GM18507 (cell line): Measurements from ENCODE around the gene TTC28.
A peak's percentile ranks its signal among the peaks of the same experiment; 100 is the strongest.

Source experiments
- DNase-seq: peaks from one replicate; pipeline ENCODE4 v3.0.0; 2011; ENCODE audit warnings: low read depth; ENCODE audit not compliant: insufficient read length; ENCODE audit errors: extremely low spot score
- FAIRE-seq: peaks from 2 replicates; lab custom pipeline; 2011; peaks lifted over from hg19 to GRCh38; lab: Jason Lieb, UNC

The TTC28 gene

DNA sequence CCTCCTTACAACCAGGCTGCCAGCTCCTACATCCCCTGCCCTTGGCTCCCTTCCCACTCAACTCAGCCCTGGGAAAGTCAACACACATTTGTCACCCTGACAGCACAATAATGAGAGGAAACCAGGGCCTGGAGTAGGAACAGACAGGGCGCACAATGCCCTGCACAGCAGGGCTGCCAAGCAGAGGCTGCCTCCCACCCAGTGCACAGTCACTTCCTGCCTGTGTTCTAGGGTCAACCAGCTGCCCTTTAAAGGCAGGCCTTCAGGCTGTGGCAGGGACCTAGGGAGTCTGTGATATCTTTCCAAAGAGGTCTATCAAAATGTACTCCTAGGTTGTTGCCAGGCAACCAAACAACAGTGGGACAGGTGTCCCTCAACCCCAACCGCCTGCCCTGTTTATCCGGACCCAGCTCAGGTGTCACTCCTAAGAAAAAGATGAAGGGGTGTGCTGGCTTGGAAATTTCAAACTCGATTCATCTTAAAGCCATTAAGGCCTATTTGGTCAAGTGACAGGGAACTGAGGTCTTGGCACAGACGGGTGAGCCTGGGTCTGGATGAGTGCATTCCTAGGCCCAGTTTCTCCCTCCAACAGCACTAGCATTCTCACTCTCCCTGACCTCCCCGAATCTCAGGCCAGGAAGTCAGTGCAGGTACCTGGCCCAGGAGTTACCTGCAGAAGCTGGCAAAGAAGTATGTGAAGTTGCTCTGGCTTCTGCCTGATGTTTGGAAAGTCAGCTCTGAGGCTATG is 650.3 kb downstream of the TTC28 start:
- DNase-seq (no peak), FAIRE-seq (no peak)

DNA sequence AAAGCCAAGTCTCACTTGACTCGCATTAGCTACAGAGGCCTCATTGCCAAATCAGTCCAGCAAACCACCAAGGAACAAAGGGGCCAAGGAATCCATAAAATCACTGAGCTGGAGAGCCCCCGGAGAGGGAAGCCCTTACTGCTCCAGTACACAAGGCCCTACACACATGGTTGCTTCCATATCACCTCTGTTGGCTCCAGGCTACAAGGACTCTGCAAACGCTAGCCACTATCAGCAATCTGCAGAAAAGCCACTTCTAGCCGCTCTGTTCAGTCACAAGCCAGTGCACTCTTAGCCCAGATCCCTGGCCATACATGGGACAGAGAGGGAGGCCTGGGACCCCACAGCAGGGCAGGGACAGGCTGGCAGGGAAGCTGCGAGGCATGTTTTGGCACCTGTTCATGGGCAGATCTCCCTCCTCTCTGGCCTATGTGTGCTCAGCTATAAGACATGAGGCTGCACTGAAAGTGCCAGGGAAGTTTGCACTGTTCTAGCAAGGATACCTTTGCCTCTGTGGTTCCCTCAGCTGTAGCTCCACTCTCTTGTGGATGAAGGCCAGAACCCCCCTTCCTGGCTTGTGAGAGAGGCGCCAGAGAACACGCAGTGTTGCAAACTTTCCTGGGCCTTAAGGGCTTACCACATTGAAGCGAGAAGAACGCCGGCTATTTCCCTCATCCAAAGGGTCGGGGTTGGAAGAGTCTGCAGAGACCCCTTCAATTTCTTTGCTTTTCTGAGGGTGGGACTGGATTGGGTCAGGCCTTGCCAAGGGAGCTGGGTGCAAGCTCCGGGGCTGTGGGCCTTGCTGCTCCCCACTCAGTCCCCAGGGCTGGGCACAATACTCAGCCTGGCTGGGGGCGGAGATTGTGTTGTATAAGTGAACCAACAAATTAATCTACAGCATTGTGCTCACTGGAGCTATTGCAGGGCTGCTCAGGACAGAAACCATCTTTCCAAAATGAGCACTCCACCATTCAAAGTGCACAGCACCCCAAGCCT is 651.9 kb downstream of the TTC28 start:
- FAIRE-seq (no peak), DNase-seq (no peak)

DNA sequence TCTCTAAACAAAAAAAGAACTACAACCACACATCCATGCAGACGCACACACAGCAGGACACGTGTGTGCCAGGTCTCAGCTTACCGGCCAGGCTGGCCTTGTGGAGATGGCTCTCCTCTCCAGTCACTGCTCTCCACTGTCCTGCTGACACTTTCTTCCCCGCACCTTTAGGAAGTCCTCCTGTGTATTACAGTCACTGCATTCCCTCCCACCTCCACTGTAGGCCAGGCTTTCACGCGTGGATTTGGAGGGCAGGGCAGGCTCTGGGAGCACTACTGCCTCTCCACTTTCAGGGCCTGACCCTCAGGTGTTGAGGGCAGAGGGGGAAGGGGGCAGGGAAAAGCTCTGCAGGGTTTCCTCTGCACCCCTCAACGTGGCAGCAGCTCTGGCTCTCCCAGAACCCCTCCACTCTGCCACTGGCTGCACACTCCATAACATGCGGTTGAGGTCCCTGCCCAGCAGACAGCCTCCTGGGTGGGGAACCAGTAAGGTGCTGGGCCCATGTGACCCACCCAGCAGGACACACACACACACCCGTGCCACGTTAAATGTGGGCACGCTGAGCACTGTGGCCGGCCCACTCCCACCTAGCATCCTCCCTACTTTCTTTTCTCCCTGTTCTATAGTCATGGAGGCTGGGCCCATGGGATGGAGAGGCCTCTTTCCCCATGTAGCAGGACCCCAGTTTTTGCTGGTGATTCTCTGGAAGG is 653.6 kb downstream of the TTC28 start:
- FAIRE-seq, result no peak
- DNase-seq, result no peak

DNA sequence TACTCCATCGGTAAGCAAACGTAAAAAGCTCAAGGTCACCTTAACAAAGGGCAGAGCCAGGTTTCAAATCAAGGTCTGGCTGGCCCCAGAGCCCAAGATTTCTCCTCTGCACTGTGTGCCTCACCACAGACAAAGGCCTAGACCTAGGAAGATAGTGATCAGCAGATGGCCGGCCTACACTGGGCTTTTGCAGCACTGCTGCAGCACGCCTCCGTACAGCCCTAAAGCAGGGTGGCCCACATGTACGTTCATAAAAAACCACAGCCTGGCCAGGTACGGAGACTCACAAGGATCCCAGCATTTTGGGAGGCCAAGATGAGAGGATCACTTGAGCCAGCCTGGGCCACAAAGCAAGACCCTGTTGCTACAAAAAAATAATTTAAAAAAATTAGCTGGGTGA is 654.3 kb downstream of the TTC28 start:
- FAIRE-seq (no peak), DNase-seq (no peak)

DNA sequence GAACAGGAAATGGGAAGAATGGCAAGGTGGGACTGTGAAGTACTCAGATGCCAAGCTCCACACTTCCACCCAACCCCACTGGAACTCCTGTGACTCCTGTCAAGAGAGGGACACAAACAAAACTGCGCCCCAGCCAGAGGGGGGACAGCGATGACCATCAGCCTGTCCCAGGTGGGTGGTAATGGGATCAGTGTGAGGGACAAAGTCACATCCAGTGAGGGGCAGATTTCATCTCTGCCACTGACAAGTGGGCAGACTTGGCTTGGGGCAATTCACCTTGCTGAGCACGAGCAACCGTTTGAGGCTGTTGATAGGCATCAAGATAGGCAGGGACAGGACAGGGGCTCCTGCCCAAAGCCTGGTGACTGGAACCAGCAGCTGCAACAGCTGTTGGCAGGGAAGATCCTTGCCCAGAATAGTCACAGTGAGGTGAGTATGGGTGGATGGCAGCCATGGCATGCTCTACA is 655.2 kb downstream of the TTC28 start:
- FAIRE-seq (no peak), DNase-seq (no peak)

DNA sequence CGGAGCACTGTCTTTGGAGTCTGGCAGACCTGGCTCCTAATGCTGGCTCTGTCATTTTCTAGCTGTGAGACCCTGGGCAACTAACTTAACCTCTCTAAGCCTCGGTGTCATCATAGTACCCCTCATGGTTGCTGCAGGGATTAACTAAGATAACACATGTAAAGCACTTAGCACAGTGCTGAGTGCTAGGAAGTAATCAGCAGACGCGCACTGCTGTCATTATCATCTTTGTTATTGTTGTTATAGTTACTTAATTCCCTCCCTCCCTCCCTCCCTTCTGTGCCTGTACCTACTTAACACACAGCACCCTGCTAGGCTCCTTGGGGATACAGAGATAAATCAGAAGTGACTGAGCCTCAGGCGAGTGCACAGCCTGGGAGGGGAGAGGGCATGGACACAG is 655.9 kb downstream of the TTC28 start:
- DNase-seq (no peak), FAIRE-seq (no peak)

DNA sequence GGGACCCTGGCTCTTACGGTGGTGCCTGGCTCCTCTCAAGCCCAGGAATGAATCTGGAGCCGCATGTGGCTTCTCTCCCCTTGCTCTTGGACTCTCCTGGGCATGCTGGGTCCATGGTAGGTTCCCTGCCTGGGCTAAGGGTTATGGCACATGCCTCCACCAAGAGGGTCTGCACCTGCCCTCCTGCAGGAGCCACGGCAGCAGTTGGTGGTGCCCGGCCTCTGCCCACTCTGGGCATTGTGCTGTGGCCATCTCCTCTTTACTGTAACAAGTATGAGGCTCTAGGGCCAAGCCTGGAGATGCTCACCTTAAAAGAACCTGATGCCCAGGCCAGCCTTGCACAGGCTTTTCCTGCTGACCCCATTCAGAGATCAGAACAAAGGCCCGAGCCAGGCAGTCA is 656.6 kb downstream of the TTC28 start:
- FAIRE-seq, result no peak
- DNase-seq, result no peak

DNA sequence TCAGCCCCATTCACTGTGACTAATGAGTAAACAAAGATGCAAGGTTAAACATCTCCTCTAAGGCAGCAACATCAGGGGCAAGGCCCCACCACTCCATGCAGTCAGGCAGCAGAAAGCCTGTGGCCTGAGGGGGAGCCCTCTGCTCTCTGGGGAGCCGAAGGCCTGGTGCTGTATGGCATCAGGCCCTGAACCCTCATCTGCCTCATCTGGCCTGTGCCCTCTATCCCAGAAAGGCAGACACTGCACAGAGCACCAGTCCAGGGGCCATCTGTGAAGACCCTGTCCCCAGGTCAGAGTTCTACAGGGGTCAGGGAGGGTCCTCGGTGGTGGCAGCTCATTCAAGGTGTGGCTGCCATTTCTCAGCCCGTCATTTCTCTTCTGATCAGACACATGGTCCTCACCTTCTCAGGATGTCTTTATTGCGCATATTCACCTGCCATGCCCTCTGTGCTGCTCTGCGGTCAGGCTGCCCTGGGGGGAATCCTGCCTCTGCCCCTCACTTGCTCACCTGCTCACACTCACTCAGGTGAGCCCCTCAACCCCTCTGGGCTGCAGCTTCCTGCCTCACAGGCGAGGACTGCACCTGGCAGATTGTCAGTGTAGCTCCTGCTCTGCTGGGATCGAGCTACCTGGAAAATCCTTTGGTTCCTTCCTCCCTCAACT is 657.5 kb downstream of the TTC28 start:
- FAIRE-seq, result no peak
- no peak for DNase-seq

DNA sequence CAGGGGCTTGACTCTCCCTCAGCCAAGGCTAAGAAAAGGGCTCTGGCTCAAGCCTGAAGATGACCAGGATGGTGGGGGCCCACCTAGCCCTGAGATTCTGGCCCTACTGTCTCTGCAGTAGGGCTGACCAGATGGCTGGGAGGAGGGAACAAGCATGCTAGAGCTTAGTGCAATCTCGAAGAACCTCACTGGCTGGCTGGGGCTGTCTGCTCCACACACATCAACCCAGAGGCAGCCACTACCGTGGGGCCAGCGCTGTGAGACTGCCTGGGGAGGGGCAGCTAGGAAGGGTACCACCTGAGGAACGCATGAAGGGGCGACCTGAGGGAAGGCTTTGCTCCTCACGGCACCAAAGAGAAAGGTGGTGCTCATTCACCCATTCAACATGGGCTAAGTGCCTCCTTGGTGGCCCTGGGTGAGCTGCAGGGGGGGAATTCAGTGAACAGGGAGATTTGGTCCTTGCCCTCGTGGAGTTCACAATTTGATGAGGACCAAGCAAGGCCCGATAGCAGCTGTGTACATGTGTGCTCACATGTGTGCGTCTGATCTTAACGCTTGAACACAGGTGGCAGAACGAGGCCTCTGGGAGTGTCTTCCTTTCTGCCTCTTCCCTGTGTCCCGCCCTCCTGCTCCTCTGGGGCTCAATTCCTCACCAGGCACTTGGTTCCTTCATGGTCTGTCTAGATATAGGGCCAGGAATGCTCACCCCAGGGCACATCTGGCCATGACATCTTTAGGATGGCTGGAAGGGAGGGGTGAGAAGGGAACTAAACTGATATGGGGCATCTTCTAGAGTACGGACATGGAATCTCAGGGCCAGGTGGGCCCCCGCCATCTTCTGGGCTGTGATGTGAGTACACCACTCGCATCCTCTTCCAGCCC is 658.3 kb downstream of the TTC28 start:
- FAIRE-seq (no peak), DNase-seq (no peak)

DNA sequence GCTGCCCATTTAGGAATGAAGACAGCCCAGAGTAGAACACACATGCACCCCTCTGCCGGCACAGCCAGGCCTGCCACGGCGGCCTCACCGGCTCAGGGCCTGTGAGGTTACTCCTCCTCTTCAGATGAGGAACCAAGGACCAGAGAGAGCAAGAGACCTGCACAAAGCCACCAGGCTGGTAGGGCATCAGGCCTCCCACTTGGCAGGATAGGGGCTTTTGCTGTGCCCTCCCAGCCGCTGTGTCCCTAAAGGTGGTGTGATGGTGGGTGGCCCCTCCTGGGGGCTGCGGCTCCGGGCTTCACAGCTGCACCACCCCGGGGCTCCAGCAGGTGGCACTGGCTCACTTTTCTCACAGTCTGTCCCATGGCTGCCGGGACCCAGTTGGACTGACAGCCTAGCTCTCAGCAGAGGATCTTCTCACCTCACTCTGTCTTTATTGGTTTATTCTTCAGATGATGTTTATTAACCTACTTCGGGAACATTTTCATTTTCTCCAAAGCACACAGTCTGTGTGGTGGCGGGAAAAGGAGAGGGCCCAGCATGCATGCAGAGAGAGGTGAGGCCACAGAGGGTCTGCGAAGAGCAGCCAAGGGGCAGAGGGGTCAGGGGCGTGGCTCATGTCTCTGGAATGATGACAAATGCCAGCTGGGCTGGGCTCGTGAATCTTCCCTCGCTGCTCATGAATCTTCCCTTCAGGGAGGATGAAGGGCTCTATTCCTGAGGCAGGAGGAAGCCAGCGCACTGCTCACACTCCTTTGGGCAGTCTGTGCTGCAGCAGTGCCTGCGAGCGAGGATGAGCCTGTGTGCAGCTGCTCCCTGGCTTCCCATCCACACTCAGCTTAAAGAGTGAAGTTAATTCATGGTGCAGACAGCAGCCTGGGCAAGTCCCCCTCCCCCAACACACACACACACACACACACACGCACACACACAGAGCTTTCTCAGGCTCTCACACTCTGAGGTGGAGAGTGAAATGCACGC is 659.5 kb downstream of the TTC28 start:
- FAIRE-seq (peak; percentile 82), DNase-seq (peak; percentile 49)

DNA sequence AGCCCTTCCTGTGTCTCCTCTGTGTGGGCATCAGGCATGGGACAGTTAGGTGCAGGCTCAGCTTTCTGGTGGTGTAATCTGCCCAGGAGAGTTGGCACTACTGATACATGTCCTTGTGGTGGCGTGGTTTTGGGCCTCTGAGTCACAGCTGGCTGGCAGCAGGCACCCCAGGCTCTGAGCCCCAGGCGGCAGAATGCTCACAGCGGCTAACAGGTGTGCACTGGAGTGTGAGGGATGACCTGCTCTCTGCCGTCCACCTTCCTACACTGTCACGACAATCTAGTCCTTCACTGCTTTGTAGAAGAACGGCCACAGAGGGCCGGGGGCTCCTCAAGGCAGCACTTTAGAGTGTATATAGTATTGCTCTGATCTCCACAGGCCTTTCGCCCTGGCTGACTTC is 660.3 kb downstream of the TTC28 start:
- FAIRE-seq, result no peak

DNA sequence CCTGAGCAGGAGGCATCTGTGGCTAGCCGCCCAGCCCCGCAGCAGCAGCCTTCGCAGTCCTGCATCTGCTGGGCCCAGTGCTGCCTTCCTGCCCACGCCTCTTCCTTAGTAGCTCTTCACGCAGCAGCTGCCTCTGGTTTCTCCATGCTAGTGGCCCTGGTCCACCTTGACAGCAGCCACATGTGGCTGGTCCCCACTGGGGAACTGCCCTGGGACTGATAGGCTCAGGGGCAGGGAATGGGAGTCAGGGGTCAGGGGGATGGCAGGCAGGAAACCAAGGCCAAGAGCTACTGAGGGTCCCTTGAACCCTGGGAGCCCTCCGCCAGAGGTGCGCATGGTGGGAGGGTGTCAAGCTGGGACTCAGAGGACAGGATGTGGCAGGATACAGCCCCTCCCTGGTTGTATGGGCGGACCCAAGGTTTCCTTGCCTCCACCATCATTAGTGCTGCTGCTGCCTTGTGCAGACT is 661.1 kb downstream of the TTC28 start:
- FAIRE-seq, result no peak
- DNase-seq, result no peak

More for the DNA sequence above, 660.3 kb downstream of the TTC28 start:
- DNase-seq, result no peak

DNA sequence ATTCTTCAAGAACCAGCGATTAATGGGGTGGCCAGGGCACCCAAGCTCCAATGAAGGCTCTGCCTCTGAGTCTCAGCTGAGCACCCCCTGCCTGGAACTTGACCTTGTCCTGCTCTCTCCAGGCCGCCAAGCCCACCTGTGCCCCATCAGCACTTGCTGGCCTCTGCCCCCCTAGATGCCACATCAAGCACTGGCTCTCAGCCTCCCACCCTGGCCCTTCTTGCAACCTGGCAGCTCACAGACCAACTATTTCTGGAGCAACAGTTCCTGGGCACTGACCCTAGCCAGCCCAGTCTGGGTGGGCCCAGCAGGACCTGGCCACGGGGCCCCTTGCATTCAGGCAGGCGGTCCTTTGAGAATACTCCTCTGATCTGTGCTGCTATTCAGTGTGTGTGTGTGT is 661.8 kb downstream of the TTC28 start:
- DNase-seq (no peak), FAIRE-seq (no peak)

DNA sequence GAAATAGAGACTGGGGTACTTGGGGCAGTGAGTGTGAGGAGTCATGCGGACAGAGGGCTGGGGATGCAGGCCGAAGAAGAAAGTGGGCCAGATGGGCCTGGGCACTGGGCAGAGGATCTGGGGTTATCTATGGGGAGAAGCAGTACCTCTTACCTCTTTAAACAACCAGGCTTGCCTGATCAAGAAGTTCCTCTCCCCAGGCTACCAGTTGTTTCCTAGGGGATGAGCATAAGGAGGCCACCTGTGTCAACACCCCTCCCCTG is 662.2 kb downstream of the TTC28 start:
- FAIRE-seq (no peak), DNase-seq (no peak)

DNA sequence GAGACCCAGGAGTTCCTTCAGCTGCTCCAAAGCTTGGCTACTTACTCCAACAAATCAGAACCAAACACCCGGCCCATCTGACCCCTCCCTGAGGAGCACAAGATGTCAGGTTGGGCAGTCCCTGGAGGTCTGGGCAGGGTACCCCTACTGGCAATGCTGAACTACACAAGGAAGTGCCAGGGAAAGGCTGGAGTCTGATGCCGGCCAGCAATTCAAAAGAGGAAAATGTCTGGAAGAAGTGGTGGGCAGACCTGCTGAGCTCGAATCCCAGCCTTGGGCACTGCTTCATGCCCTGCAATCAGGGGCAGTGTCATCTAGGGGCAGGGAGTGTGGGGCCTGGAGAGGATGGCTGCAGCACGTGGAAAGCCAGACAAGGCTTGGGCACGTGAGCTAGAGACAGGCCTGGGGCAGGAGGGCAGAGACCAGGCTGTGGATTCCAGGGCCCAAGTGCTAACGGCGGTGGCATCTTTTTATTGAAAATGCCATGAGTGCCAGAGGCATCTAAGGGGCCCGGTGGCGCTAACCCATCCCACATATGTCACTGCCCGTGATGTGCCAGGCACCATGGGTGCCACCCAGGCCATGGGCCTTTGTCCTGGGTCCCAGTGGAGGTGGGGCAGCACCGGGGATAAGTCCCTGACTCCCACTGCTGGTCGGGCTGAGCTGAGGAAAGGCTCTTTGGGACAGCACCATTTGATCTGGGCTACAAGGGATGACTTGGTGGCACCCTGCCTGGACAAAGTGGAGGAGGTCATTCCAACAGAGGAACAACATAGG is 662.7 kb downstream of the TTC28 start:
- DNase-seq, result no peak
- FAIRE-seq, result no peak

DNA sequence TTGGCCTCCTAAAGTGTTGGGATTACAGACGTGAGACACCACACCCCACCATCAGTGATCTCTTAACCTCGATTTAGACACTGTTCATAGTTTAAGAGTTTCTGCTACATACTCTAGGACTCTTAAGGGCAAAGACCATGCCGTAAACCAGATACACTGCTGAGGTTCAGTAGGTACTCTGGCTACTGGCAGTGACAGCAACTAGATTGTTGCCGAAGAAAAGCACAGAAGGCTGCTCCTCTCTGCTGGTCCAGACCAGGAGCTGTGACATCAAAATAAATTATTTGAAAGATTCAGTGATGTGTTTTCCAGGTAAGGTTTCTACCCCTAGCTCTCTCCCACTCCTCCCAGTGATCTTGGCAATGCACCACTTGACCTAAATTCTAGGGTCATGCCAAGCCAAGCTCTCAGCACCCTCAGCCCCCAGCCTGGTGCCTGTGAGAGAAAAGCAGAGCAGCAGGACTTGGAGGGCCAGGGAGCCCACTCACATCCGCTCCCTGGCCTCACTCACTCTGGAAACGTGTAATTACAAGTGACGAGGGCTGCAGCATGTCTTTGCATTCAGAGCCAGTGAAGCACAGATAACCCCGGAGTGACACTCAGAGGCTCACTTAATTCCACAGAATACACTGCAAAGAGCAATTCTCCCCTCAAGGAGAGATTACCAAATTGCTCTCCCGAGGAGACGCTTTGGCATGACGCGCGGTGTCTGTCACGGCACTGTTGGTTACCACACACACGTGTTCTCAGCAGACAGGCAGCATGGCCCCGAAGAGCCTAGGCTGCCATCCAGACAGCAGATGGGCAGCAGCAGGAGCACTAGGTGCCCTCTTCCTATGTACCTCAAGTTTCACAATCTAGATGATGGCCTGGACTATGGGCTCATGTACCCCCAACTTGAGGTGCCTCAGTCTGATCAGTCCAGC is 663.7 kb downstream of the TTC28 start:
- DNase-seq (no peak), FAIRE-seq (no peak)
